Measurements from ENCODE around the gene ARHGEF28.

ARHGEF28 gene

GRCh38 chr5:73918791-73919221 lies 292.8 kb downstream of the ARHGEF28 start:
- Histone ChIP-seq H3K9me3 (ENCODE audit: insufficient read depth, low read depth, low read length) (no peaks in the 10 kb centered on the region), H3K36me3 (ENCODE audit: insufficient read depth, low read depth, low read length) (no peaks in the 10 kb centered on the region), H3K4me1 (ENCODE audit: insufficient read depth, low read length) (no peaks in the 10 kb centered on the region), H3K27ac (ENCODE audit: low read length) (no peak overlapping the region), H3K4me3 (ENCODE audit: low read length) (no peak overlapping the region), H3K27me3 (ENCODE audit: insufficient read depth, low read length) (no peaks in the 10 kb centered on the region), H3K9ac (ENCODE audit: low read depth, low read length) (no peak overlapping the region)

GRCh38 chr5:73921741-73922140 lies 295.7 kb downstream of the ARHGEF28 start:
- Histone ChIP-seq H3K9ac (ENCODE audit: low read depth, low read length) (no peak overlapping the region), H3K4me3 (ENCODE audit: low read length) (no peak overlapping the region), H3K9me3 (ENCODE audit: insufficient read depth, low read depth, low read length) (no peaks in the 10 kb centered on the region), H3K36me3 (ENCODE audit: insufficient read depth, low read depth, low read length) (no peaks in the 10 kb centered on the region), H3K27me3 (ENCODE audit: insufficient read depth, low read length) (no peaks in the 10 kb centered on the region), H3K27ac (ENCODE audit: low read length) (no peak overlapping the region), H3K4me1 (ENCODE audit: insufficient read depth, low read length) (no peaks in the 10 kb centered on the region)

- Histone ChIP-seq H3K9me3 (ENCODE audit: insufficient read depth, low read depth, low read length) (no peaks in the 10 kb centered on the region), H3K27ac (ENCODE audit: low read length) (no peak overlapping the region), H3K4me3 (ENCODE audit: low read length) (no peak overlapping the region), H3K9ac (ENCODE audit: low read depth, low read length) (no peak overlapping the region; the same call in 1 of the 2 replicates), H3K27me3 (ENCODE audit: insufficient read depth, low read length) (no peaks in the 10 kb centered on the region), H3K36me3 (ENCODE audit: insufficient read depth, low read depth, low read length) (no peaks in the 10 kb centered on the region), H3K4me1 (ENCODE audit: insufficient read depth, low read length) (no peaks in the 10 kb centered on the region)
Observed at GRCh38 chr5:73922224-73922623, 296.2 kb downstream of the ARHGEF28 start.

- no peaks in the 10 kb centered on the region for H3K36me3 ChIP-seq (ENCODE audit: insufficient read depth, low read depth, low read length)
- H3K4me3 ChIP-seq (ENCODE audit: low read length) = no peak overlapping the region
- no peak overlapping the region for H3K27ac ChIP-seq (ENCODE audit: low read length)
- no peaks in the 10 kb centered on the region for H3K27me3 ChIP-seq (ENCODE audit: insufficient read depth, low read length)
- no peaks in the 10 kb centered on the region for H3K4me1 ChIP-seq (ENCODE audit: insufficient read depth, low read length)
- H3K9ac ChIP-seq (ENCODE audit: low read depth, low read length) = no peak overlapping the region
- no peaks in the 10 kb centered on the region for H3K9me3 ChIP-seq (ENCODE audit: insufficient read depth, low read depth, low read length)
Observed at GRCh38 chr5:73922875-73923557, 297.0 kb downstream of the ARHGEF28 start.

- Histone ChIP-seq H3K9me3 (ENCODE audit: insufficient read depth, low read depth, low read length) (no peaks in the 10 kb centered on the region), H3K27ac (ENCODE audit: low read length) (no peak overlapping the region), H3K9ac (ENCODE audit: low read depth, low read length) (no peak overlapping the region), H3K36me3 (ENCODE audit: insufficient read depth, low read depth, low read length) (no peaks in the 10 kb centered on the region), H3K27me3 (ENCODE audit: insufficient read depth, low read length) (no peaks in the 10 kb centered on the region), H3K4me3 (ENCODE audit: low read length) (no peak overlapping the region), H3K4me1 (ENCODE audit: insufficient read depth, low read length) (no peaks in the 10 kb centered on the region)
Observed at GRCh38 chr5:73928476-73929070, 302.6 kb downstream of the ARHGEF28 start.

- Histone ChIP-seq H3K27ac (ENCODE audit: low read length) (no peak overlapping the region), H3K9me3 (ENCODE audit: insufficient read depth, low read depth, low read length) (no peaks in the 10 kb centered on the region), H3K4me1 (ENCODE audit: insufficient read depth, low read length) (no peaks in the 10 kb centered on the region), H3K4me3 (ENCODE audit: low read length) (no peak overlapping the region), H3K9ac (ENCODE audit: low read depth, low read length) (no peak overlapping the region), H3K36me3 (ENCODE audit: insufficient read depth, low read depth, low read length) (no peaks in the 10 kb centered on the region), H3K27me3 (ENCODE audit: insufficient read depth, low read length) (no peaks in the 10 kb centered on the region)
Observed at GRCh38 chr5:73935719-73936118, 309.7 kb downstream of the ARHGEF28 start.

GRCh38 chr5:73938280-73938937 lies 312.4 kb downstream of the ARHGEF28 start:
- Histone ChIP-seq H3K27ac (ENCODE audit: low read length) (no peak overlapping the region), H3K36me3 (ENCODE audit: insufficient read depth, low read depth, low read length) (no peaks in the 10 kb centered on the region)

GRCh38 chr5:73938938-73939320 lies 312.9 kb downstream of the ARHGEF28 start:
- H3K4me1 ChIP-seq (ENCODE audit: insufficient read depth, low read length) = no peaks in the 10 kb centered on the region
- H3K9me3 ChIP-seq (ENCODE audit: insufficient read depth, low read depth, low read length) = no peaks in the 10 kb centered on the region
- H3K9ac ChIP-seq (ENCODE audit: low read depth, low read length) = no peak overlapping the region
- no peaks in the 10 kb centered on the region for H3K27me3 ChIP-seq (ENCODE audit: insufficient read depth, low read length)
- H3K27ac ChIP-seq (ENCODE audit: low read length) = no peak overlapping the region
- H3K4me3 ChIP-seq (ENCODE audit: low read length) = no peak overlapping the region
- H3K36me3 ChIP-seq (ENCODE audit: insufficient read depth, low read depth, low read length) = no peaks in the 10 kb centered on the region

More at GRCh38 chr5:73938280-73938937, 312.4 kb downstream of the ARHGEF28 start:
- Histone ChIP-seq H3K27me3 (ENCODE audit: insufficient read depth, low read length) (no peaks in the 10 kb centered on the region), H3K9ac (ENCODE audit: low read depth, low read length) (no peak overlapping the region), H3K9me3 (ENCODE audit: insufficient read depth, low read depth, low read length) (no peaks in the 10 kb centered on the region), H3K4me1 (ENCODE audit: insufficient read depth, low read length) (no peaks in the 10 kb centered on the region), H3K4me3 (ENCODE audit: low read length) (no peak overlapping the region)

GRCh38 chr5:73939557-73939956 lies 313.6 kb downstream of the ARHGEF28 start:
- Histone ChIP-seq H3K9ac (ENCODE audit: low read depth, low read length) (no peak overlapping the region), H3K9me3 (ENCODE audit: insufficient read depth, low read depth, low read length) (no peaks in the 10 kb centered on the region; the same call in 1 of the 2 replicates), H3K4me3 (ENCODE audit: low read length) (no peak overlapping the region), H3K27me3 (ENCODE audit: insufficient read depth, low read length) (no peaks in the 10 kb centered on the region), H3K27ac (ENCODE audit: low read length) (no peak overlapping the region), H3K36me3 (ENCODE audit: insufficient read depth, low read depth, low read length) (no peaks in the 10 kb centered on the region), H3K4me1 (ENCODE audit: insufficient read depth, low read length) (no peaks in the 10 kb centered on the region)

GRCh38 chr5:73940026-73940425 lies 314.0 kb downstream of the ARHGEF28 start:
- H3K4me1 ChIP-seq (ENCODE audit: insufficient read depth, low read length) = no peaks in the 10 kb centered on the region
- H3K36me3 ChIP-seq (ENCODE audit: insufficient read depth, low read depth, low read length) = no peaks in the 10 kb centered on the region
- H3K9ac ChIP-seq (ENCODE audit: low read depth, low read length) = no peak overlapping the region
- H3K9me3 ChIP-seq (ENCODE audit: insufficient read depth, low read depth, low read length) = no peaks in the 10 kb centered on the region; the same call in 1 of the 2 replicates
- no peak overlapping the region for H3K27ac ChIP-seq (ENCODE audit: low read length)
- H3K27me3 ChIP-seq (ENCODE audit: insufficient read depth, low read length) = no peaks in the 10 kb centered on the region
- no peak overlapping the region for H3K4me3 ChIP-seq (ENCODE audit: low read length)

- Histone ChIP-seq H3K9ac (ENCODE audit: low read depth, low read length) (no peak overlapping the region), H3K9me3 (ENCODE audit: insufficient read depth, low read depth, low read length) (no peaks in the 10 kb centered on the region; the same call in 1 of the 2 replicates), H3K4me1 (ENCODE audit: insufficient read depth, low read length) (no peaks in the 10 kb centered on the region), H3K4me3 (ENCODE audit: low read length) (no peak overlapping the region), H3K36me3 (ENCODE audit: insufficient read depth, low read depth, low read length) (no peaks in the 10 kb centered on the region), H3K27ac (ENCODE audit: low read length) (no peak overlapping the region), H3K27me3 (ENCODE audit: insufficient read depth, low read length) (no peaks in the 10 kb centered on the region)
Observed at GRCh38 chr5:73940801-73941200, 314.8 kb downstream of the ARHGEF28 start.

- H3K9me3 ChIP-seq (ENCODE audit: insufficient read depth, low read depth, low read length) = no peaks in the 10 kb centered on the region; the same call in 1 of the 2 replicates
- no peaks in the 10 kb centered on the region for H3K36me3 ChIP-seq (ENCODE audit: insufficient read depth, low read depth, low read length)
- H3K4me1 ChIP-seq (ENCODE audit: insufficient read depth, low read length) = no peaks in the 10 kb centered on the region
- no peak overlapping the region for H3K9ac ChIP-seq (ENCODE audit: low read depth, low read length)
- no peak overlapping the region for H3K27ac ChIP-seq (ENCODE audit: low read length)
- no peaks in the 10 kb centered on the region for H3K27me3 ChIP-seq (ENCODE audit: insufficient read depth, low read length)
- no peak overlapping the region for H3K4me3 ChIP-seq (ENCODE audit: low read length)
Observed at GRCh38 chr5:73942783-73943182, 316.8 kb downstream of the ARHGEF28 start.
